HG03060 (cell line): ENCODE data around the gene B4GALT1.
"Not testable (repeated sequence)": the region's sequence is repeated elsewhere in the genome, so short reads cannot be mapped to it uniquely, and the experiment has no call there.

ENCODE experiments used
- ATAC-seq: cut with Tn5 transposase; IDR thresholded peaks from one replicate; pipeline ENCODE4 v1.9.1; 2021; ENCODE audit warnings: low read depth, moderate number of reproducible peaks; ENCODE audit not compliant: unreplicated experiment

B4GALT1 gene

GRCh38 chr9:33185858-33186257 lies 18.7 kb upstream of the B4GALT1 start:
- no peak for ATAC-seq

DNA sequence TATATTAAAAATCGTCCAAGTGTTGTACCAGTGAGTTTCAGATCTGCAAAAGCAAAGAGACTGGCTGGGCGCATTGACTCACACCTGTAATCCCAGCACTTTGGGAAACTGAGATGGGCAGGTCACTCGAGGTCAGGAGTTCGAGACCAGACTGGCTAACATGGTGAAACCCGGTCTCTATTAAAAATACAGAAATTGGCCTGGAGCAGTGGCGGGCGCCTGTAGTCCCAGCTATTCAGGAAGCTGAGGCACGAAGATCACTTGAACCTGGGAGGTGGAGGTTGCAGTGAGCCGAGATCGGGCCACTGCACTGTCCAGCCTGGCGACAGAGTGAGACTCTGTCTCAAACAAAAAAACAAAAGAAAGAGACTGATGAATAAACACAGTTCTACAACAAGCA lies 18.3 kb upstream of the B4GALT1 start:
- no peak for ATAC-seq

DNA sequence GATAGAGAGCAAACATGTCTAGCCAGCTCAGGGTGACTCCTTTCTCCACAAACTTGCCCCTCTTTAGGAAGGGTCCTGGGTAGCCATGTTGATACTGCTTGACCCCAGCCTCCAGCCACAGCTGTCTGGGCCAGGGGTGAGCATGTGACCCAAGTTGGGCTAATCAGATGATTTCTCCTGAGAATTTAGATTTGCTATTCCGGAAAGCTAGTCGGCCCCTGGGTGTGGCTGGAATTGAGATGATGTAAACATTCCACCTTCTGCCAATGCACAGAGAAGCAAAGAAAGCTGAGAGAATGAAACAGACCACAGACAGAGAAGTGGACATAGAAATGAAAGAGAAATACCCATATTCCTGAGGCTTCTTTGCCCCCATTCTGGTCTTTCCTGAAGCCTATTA lies 17.8 kb upstream of the B4GALT1 start:
- no peak for ATAC-seq

DNA sequence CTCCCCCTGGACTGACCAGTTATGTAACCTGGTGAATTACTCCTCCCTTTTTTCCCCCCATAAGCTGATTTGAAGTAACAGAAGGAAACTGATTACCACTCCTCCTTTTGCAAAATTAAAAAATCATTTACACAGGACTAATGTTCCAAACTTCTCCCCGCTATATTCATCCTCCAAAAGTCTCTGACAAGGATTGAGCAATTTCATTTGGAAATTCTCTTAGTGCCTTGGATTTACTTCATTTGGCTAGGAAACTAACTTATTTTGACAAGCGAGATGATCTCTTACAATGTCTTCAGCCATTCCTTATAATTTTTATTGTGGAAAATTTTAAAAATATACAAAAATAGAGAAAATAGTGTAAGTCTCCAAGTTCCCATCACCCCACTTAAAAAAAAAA lies 15.4 kb upstream of the B4GALT1 start:
- no peak for ATAC-seq

DNA sequence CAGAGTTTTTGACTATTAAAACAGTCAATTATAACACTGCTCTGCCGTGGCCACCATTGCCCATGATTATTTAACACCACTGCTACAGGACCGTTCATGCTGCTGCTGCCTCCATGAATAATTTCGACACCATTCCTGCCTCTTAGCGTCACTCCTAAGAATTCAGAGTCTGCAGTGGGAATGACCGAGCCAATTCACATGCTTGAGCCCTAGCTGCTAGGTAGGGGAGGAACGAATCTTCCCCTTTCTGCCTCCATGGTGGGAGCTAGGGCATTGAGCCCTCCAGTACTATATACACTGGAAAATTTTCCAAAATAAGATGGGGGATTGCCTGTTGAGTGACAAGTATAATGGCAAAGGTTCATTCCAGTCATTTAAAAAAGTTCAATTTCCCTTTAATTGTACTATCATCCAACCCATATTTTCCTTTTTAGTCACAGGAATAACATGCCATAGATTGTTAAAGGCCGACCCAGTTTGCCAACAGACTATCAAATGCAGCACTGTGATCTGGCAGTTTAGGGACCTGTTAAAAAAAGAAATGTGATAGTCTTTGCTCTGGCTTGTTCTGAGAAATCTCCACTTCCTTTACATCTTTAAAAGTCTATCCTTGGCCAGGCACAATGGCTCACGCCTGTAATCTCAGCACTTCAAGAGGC lies 13.5 kb upstream of the B4GALT1 start:
- no peak for ATAC-seq

GRCh38 chr9:33178972-33179697 lies 12.0 kb upstream of the B4GALT1 start:
- ATAC-seq = no peak

DNA sequence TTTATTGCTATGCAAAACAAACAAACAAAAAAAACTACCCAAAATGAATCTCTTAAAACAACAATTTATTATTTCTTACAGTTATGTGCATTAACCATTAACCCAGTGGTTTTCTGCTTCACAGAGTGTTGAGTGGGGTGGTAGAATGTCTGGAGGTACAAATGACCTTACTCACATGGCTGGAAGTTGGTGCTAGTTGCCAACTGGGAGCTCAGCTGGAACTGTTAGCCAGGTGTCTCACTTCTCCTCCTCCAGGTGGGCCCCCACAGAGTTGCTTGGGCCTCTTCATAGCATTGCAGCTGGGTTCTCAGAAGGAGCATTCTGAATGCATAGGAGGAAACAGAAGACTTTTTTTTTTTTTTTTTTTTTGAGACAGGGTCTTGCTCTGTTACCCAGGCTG lies 10.5 kb upstream of the B4GALT1 start:
- peak; percentile 79 for ATAC-seq

- no peak for ATAC-seq
These were observed 9.9 kb upstream of the B4GALT1 start for GRCh38 chr9:33177086-33177485.

DNA sequence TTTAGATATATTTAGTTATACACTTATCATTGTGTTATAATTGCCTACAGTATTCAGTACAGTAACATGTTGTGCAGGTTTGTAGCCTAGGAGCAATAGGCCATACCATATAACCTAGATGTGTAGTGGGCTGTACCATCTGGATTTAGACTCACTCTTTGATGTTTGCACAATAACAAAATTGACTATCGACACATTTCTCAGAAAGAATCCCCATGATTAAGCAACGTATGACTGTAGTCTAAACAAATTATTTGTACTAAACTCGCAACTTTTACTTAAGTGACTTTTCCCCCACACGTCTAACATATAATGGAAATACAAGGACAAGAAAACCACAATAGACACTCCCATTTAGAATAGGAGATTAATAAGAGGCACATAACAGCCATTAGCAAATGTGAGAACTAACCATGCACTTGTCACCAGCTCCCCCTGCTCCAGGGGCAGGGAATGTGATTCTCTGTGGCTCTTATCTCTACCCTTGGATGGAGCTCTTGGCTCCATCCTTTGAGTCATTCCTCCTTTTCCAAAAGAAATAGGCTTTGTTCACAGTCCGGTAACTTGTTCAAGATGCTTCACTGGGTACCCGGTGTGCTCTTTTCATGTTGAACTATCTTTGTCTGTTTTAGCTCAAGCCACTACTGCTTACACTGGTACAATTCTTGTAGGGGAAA lies 8.7 kb upstream of the B4GALT1 start:
- ATAC-seq = no peak

- no peak for ATAC-seq
These were observed 5.4 kb upstream of the B4GALT1 start for GRCh38 chr9:33172256-33173238.

DNA sequence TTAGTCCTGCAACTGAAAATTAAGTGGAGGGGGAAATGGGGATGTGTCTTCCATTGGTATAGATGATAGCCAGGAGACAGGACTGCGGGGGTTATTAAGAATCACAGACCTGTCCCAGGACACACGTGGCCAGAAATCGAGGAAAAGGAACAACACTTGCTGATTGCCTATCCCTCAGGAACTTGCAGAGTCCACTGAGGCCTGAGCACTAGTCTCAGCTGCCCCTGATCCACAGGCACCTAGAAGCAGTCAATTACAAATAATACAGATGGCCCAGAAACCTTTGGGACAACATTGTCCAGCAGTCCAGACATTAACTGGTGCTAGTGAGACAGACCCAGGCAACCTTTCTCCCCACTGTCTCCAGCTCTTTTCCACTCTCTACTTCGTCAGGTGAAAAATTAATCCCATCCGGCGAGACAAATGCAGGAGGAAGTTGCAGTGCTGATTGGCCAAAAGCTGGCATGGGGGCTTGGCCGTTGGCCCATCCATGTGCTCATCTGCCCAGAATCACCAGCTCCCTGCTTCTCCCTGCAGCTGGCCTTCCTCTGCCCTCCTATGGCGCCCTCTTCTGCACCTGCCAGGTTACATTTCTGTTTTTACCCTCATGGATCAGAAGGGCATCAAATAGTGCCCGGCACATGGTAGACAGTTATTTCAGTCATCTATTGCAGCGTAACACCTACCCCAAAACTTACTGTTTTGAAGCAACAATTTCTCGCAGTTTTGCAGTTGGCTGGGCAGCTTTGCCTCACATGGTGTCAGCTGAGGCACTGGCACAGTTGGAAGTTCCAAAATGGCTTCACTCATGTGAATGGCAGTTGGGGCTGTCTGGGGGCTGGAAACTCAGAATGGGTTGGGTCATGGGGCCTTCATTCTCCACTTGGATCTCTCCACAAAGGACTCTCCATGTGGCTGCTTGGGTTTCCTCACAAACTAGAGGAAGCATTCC lies 3.6 kb upstream of the B4GALT1 start:
- no peak for ATAC-seq

- ATAC-seq = no peak
These were observed 1.9 kb upstream of the B4GALT1 start for GRCh38 chr9:33168941-33169544.

GRCh38 chr9:33167972-33168461 lies 881 bp upstream of the B4GALT1 start:
- no peak for ATAC-seq

- ATAC-seq = no peak
These were observed 679 bp downstream of the B4GALT1 start for GRCh38 chr9:33166231-33167083.

GRCh38 chr9:33165263-33166151 lies 1.6 kb downstream of the B4GALT1 start:
- ATAC-seq = peak; percentile 29

DNA sequence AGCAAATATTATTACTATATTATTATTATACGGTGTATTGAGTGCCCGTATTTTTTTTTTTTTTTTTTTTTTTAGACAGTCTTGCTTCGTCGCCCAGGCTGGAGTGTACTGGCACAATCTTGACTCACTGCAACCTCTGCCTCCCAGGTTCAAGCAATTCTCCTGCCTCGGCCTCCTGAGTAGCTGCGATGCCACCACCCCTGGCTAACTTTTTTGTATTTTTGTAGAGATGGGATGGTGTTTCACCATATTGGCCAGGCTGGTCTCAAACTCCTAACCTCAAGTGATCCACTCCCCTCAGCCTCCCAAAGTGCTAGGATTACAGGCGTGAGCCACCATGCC lies 2.2 kb downstream of the B4GALT1 start:
- not testable (repeated sequence) for ATAC-seq

DNA sequence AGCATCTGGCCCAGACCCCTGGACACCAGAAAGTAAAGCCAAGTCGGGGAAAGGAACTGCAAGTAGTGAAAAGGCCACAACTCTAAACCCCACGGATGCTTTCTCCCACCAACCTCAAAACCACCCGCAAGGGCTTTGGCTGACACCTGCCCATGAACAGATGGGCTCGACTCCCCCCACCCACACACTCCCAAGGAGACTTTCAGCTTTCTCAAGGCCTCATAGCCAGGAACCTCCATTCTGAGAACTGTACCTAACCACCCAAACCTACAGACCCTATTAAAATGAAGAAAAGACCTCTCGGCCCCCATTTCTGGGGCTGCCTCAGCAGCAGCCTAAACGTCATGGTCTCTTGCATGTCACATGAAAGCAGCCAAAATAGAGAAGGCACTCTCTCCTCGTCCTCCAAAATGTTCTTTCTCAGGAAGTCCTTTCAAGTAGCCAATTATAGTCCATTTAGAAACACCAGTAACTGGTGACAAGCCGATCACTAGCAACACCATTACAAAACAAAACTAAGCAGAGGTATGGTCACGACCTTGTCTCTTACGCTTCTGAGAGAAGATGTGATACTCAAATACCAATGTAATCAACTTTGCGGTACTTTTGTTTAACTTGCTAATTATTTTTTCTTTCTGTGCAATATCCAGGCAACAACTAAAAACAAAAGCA lies 2.9 kb downstream of the B4GALT1 start:
- no peak for ATAC-seq
